B cell (primary cell): Measurements from ENCODE around the gene ARHGAP15. TPM values are rescaled to one million over a fixed set of nuclear protein-coding genes. Genes with fewer than 3 reads are reported as not detected.
A peak's percentile ranks its signal among the peaks of the same experiment; 100 is the strongest.

Experiments
- ATAC-seq: fragments of 200-7000 bp; cut with Tn5 transposase; one replicate; pipeline ENCODE4 v1.10.0; 2021; ENCODE audit warnings: low read depth, mild to moderate bottlenecking, moderate number of reproducible peaks, moderate library complexity
- CTCF ChIA-PET: fragments of 350-600 bp; sonication (Branson Sonifier 250); formaldehyde crosslinking; loops from one replicate; lab custom pipeline; 2021; ENCODE audit warnings: antibody characterized with exemption, inconsistent platforms; lab: Charles Lee
- POLR2A ChIA-PET: fragments of 350-600 bp; sonication (Branson Sonifier 250); formaldehyde crosslinking; loops from one replicate; lab custom pipeline; 2021; ENCODE audit warnings: antibody characterized with exemption; lab: Charles Lee
- DNase-seq: peaks from one replicate; pipeline ENCODE4 v3.0.0; 2013
- H2AFZ ChIP-seq: 2 replicates; pipeline ENCODE4 v1.6.1; 2012; ENCODE audit warnings: mild to moderate bottlenecking, low read depth, low read length; ENCODE audit not compliant: insufficient read depth, poor library complexity, severe bottlenecking
- H3K27ac ChIP-seq, 2 donors: 1 replicate in 1 of 2; 2 replicates in 1 of 2; pipeline ENCODE4 v1.5.1; 2012 to 2013; ENCODE audit warnings: low read length in 2 of 2, mild to moderate bottlenecking in 2 of 2, moderate library complexity in 1 of 2
- H3K27me3 ChIP-seq, 4 experiments: fragments of 200-600 bp in 1 of 4; sonication (generic) in 1 of 4; replicated peaks in 1 of 4; 1 replicate in 2 of 4; 2 replicates in 2 of 4; pipeline versions ENCODE4 v1.6.1 to v1.7.0; 2013 to 2016; ENCODE audit warnings: low read length in 3 of 4, mild to moderate bottlenecking in 2 of 4, mixed read lengths in 1 of 4, moderate library complexity in 1 of 4; ENCODE audit not compliant: insufficient read depth in 4 of 4, control insufficient read depth in 3 of 4; ENCODE audit errors: control extremely low read depth in 1 of 4
- H3K36me3 ChIP-seq, 2 experiments: replicated peaks in 1 of 2; 1 replicate in 1 of 2; 2 replicates in 1 of 2; pipeline versions ENCODE4 v1.6.1 to v1.7.1; 2013; ENCODE audit warnings: low read length in 1 of 2; ENCODE audit not compliant: insufficient read depth in 2 of 2, control insufficient read depth in 1 of 2; ENCODE audit errors: control extremely low read depth in 1 of 2, extremely low read depth in 1 of 2
- H3K4me1 ChIP-seq, 2 donors: fragments of 200-600 bp in 1 of 2; sonication (generic) in 1 of 2; 1 replicate in 1 of 2; 2 replicates in 1 of 2; pipeline versions ENCODE4 v1.5.1 to v1.6.1; 2013 to 2017; ENCODE audit warnings: low read length in 2 of 2; ENCODE audit not compliant: control insufficient read depth in 2 of 2, insufficient read depth in 2 of 2
- H3K4me2 ChIP-seq: replicated peaks from 2 replicates; pipeline ENCODE3; 2012; ENCODE audit warnings: mild to moderate bottlenecking, low read depth, low read length; ENCODE audit not compliant: poor library complexity, severe bottlenecking
- H3K4me3 ChIP-seq, 5 experiments: fragments of 200-600 bp in 1 of 5; sonication (generic) in 1 of 5; 1 replicate in 3 of 5; 2 replicates in 2 of 5; pipeline versions ENCODE4 v1.5.1 to v1.7.0; 2011 to 2016; ENCODE audit warnings: low read length in 4 of 5, mild to moderate bottlenecking in 4 of 5, low read depth in 2 of 5, control low read depth in 1 of 5, moderate library complexity in 1 of 5; ENCODE audit not compliant: insufficient read depth in 1 of 5; ENCODE audit errors: control extremely low read depth in 1 of 5, extremely low read depth in 1 of 5
- H3K79me2 ChIP-seq: fragments of 200-600 bp; sonication (generic); one replicate; pipeline ENCODE4 v1.6.0; 2016; ENCODE audit warnings: low read length; ENCODE audit not compliant: control insufficient read depth, insufficient read depth
- H3K9ac ChIP-seq: fragments of 200-600 bp; sonication (generic); 2 replicates; pipeline ENCODE4 v1.6.1; 2017; ENCODE audit warnings: mild to moderate bottlenecking, low read length, moderate library complexity
- H3K9me3 ChIP-seq, 3 donors: one replicate each; pipeline versions ENCODE4 v1.6.1 to v1.7.1; 2013; ENCODE audit warnings: low read length in 2 of 3; ENCODE audit not compliant: control insufficient read depth in 2 of 3, insufficient read depth in 1 of 3; ENCODE audit errors: control extremely low read depth in 1 of 3
- H4K20me1 ChIP-seq: 2 replicates; pipeline ENCODE4 v1.6.0; 2012; ENCODE audit warnings: mild to moderate bottlenecking, low read length; ENCODE audit not compliant: insufficient read depth, control insufficient read depth, poor library complexity, severe bottlenecking
- H3K27ac Mint-ChIP-seq: one replicate; pipeline ENCODE4 v1.8.0; 2021; ENCODE audit warnings: mixed read lengths
- H3K27me3 Mint-ChIP-seq: one replicate; pipeline ENCODE4 v1.8.0; 2021; ENCODE audit warnings: mixed read lengths
- H3K4me1 Mint-ChIP-seq: one replicate; pipeline ENCODE4 v1.8.0; 2021; ENCODE audit warnings: mixed read lengths
- H3K4me3 Mint-ChIP-seq: one replicate; pipeline ENCODE4 v1.8.0; 2021; ENCODE audit warnings: mixed read lengths
- H3K9me3 Mint-ChIP-seq: one replicate; pipeline ENCODE4 v1.8.0; 2022; ENCODE audit warnings: mixed read lengths; ENCODE audit not compliant: insufficient read depth
- CTCF ChIP-seq: fragments of 200-600 bp; IDR thresholded peaks from one replicate; pipeline ENCODE4 v1.8.0; 2022; ENCODE audit warnings: antibody characterized with exemption, mild to moderate bottlenecking
- EZH2 ChIP-seq: IDR thresholded peaks from 2 replicates; pipeline ENCODE4 v1.6.1; 2012; ENCODE audit warnings: borderline replicate concordance, low read depth, mild to moderate bottlenecking, moderate library complexity, low read length; ENCODE audit not compliant: insufficient read depth, poor library complexity, severe bottlenecking
- WGBS: methylation state at CpG from one replicate; pipeline ENCODE4 v1.1.5; 2013; ENCODE audit warnings: missing lambda C conversion rate; ENCODE audit not compliant: insufficient coverage; 5-methylcytosine and 5-hydroxymethylcytosine counted together
- intact Hi-C: fragments of 100-400 bp; cut with micrococcal nuclease; formaldehyde crosslinking; loops from one replicate; pipeline ENCODE4 v1.10.0; 2022
- polyA plus RNA-seq: library from polyadenylated mRNA; depleted of rRNA; stranded (reverse); fragments of >200 nt; gene quantifications from 2 replicates; pipeline ENCODE4 v1.2.3, GENCODE V29; 2012
- total RNA-seq, 2 donors: library from RNA; stranded (reverse); fragments of 120-200 nt in 1 of 2; gene quantifications; 1 replicate in 1 of 2; 2 replicates in 1 of 2; pipeline versions ENCODE4 v1.2.3 to v1.2.4, GENCODE V29; 2013 to 2022

Gene ARHGAP15
- total and polyA plus RNA-seq, 2 donors (not counting 1 experiment from before 2014, with no cell fraction given), result 58.6 to 187 TPM

GRCh38 chr2:143251681-143252080 lies 122.5 kb downstream of the ARHGAP15 start:
- intact Hi-C loops, result no loop called here
- Mint-ChIP-seq H3K27me3 (no peaks in the 10 kb centered on the region), H3K27ac (peak overlapping the region; percentile 43), H3K9me3 (no peaks in the 10 kb centered on the region), H3K4me3 (peak overlapping the region; percentile 40), H3K4me1 (peaks cover 52% of the 10 kb centered on the region)
- H4K20me1 ChIP-seq, result no peaks in the 10 kb centered on the region
- DNase-seq, result no peak
- no CpG with 5 or more reads among the region's 2 CpGs for WGBS
- H3K9ac ChIP-seq, result no peak overlapping the region
- H3K36me3 ChIP-seq, result peaks cover 5 to 14% of the 10 kb centered on the region in 2 experiments
- ATAC-seq, result peak; percentile 36
- no peak overlapping the region for H3K4me3 ChIP-seq
- H2AFZ ChIP-seq, result no peak overlapping the region
- CTCF ChIA-PET, result interaction anchor here (1.0 to 13.3 kb wide), 11 partner anchors 7 to 140 kb away, joined by 3 to 220 read pairs (median 5); no protein-coding TSS in a partner anchor
- no peaks in the 10 kb centered on the region for H3K27me3 ChIP-seq
- peaks cover 33% of the 10 kb centered on the region for H3K79me2 ChIP-seq
- POLR2A ChIA-PET, result no interaction called here
- peak overlapping the region in 1 of 2 donors; percentile 68 for H3K27ac ChIP-seq
- TF ChIP-seq EZH2 (no peak), CTCF (no peak)
- no peaks in the 10 kb centered on the region for H3K9me3 ChIP-seq
- H3K4me1 ChIP-seq, result peaks cover 26 to 46% of the 10 kb centered on the region in 2 donors
- H3K4me2 ChIP-seq, result peak overlapping the region; percentile 43

GRCh38 chr2:143252138-143252907 lies 123.1 kb downstream of the ARHGAP15 start:
- Histone ChIP-seq H3K4me2 (peak overlapping the region; percentile 43), H3K9me3 (no peaks in the 10 kb centered on the region), H3K9ac (no peak overlapping the region), H3K79me2 (peaks cover 27% of the 10 kb centered on the region), H3K4me3 (no peak overlapping the region), H3K27me3 (no peaks in the 10 kb centered on the region), H3K4me1 (peaks cover 20 to 40% of the 10 kb centered on the region in 2 donors), H4K20me1 (no peaks in the 10 kb centered on the region), H3K36me3 (peaks cover 3 to 14% of the 10 kb centered on the region in 2 experiments), H2AFZ (no peak overlapping the region), H3K27ac (peak overlapping the region in 1 of 2 donors; percentile 68)
- H3K4me1 Mint-ChIP-seq, result peaks cover 56% of the 10 kb centered on the region
- ATAC-seq (no peak), DNase-seq (no peak)
- no peaks in the 10 kb centered on the region for H3K9me3 Mint-ChIP-seq
- no CpG with 5 or more reads among the region's 5 CpGs for WGBS
- H3K27ac Mint-ChIP-seq, result peak overlapping the region; percentile 47
- TF ChIP-seq EZH2, result no peak
- TF ChIP-seq CTCF, result no peak
- no peak overlapping the region for H3K4me3 Mint-ChIP-seq
- CTCF ChIA-PET, result interaction anchor here (0.6 to 13.3 kb wide), 13 partner anchors 8 to 141 kb away, joined by 3 to 220 read pairs (median 4); no protein-coding TSS in a partner anchor
- intact Hi-C loops, result no loop called here
- no peaks in the 10 kb centered on the region for H3K27me3 Mint-ChIP-seq
- POLR2A ChIA-PET, result no interaction called here
